T-helper 2 cell treated with Interferon-gamma antibody and Interleukin-4, amounts not matched to agents 5 μg/mL and 100 μg/mL, for 36 hours (primary cell): ENCODE data around the gene IFI30.
"Not testable (repeated sequence)": the region's sequence is repeated elsewhere in the genome, so short reads cannot be mapped to it uniquely, and the experiment has no call there.

Experiments
- DNase-seq: peaks from one replicate; pipeline ENCODE4 v3.0.0; 2021; ENCODE audit warnings: low spot score
- H3K27ac Mint-ChIP-seq: one replicate; pipeline ENCODE4 v1.8.0; 2021; ENCODE audit warnings: mild to moderate bottlenecking, mixed read lengths
- H3K27me3 Mint-ChIP-seq: one replicate; pipeline ENCODE4 v1.8.0; 2021; ENCODE audit warnings: low read depth, mixed read lengths
- H3K36me3 Mint-ChIP-seq: one replicate; pipeline ENCODE4 v1.8.0; 2021; ENCODE audit warnings: low read depth, mixed read lengths
- H3K4me1 Mint-ChIP-seq: one replicate; pipeline ENCODE4 v1.8.0; 2021; ENCODE audit warnings: low read depth, mixed read lengths
- H3K4me3 Mint-ChIP-seq: one replicate; pipeline ENCODE4 v1.8.0; 2022; ENCODE audit warnings: mild to moderate bottlenecking, moderate library complexity, mixed read lengths
- H3K9me3 Mint-ChIP-seq: one replicate; pipeline ENCODE4 v1.8.0; 2021; ENCODE audit warnings: mixed read lengths

The IFI30 gene

DNA sequence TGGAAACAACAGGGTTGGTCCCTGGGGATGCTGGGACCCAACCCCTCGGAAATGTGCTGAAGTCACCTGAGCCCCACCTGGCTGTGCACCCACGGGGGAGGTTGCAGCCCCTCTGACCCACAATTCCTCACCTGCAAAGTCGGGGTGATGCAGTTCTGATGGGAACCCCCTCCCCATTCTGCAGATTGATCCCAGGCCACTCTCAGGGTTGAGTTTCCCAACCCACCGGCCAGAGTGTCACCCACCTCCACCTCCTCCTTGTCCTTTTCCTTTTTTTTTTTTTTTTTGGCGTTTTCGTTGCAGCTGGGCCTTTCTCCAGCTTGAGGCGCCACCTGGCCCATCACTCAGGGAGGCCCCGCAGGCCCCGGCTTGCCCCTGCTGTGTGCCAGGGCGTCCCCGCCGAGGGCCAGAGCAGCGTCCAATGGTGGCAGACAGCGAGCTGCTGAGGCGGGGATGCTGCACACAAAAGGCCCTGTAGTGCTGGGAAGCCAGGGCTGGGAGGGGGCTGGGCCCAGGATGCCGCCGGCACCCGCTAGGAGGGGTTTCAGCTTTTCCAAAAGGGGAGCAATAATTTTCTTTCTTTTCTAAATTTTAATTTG, 16.0 kb upstream of the IFI30 start:
- H3K27ac Mint-ChIP-seq = no peak overlapping the region
- H3K4me1 Mint-ChIP-seq = peaks cover 8% of the 10 kb centered on the region
- H3K9me3 Mint-ChIP-seq = no peaks in the 10 kb centered on the region
- peaks cover 1% of the 10 kb centered on the region for H3K36me3 Mint-ChIP-seq
- no peaks in the 10 kb centered on the region for H3K27me3 Mint-ChIP-seq
- no peak overlapping the region for H3K4me3 Mint-ChIP-seq
- DNase-seq = no peak

DNA sequence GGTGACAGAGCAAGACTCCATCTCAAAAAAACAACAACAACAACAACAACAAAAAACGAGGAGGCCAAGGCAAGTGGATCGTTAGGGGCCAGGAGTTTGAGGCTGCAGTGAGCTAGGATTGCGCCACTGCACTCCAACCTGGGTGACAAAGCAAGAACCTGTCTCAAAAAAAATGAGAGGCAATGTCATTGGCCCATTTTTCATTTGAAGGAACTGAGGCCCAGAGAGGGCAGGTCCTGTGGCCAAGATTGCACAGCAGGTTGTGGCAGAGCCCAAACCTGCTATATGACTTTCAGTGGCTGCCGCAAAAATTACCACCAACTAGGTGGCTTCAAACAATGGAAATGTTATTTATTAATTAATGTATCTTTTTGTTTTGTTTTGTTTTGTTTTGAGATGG, 15.1 kb upstream of the IFI30 start:
- Mint-ChIP-seq H3K4me1 (peaks cover 8% of the 10 kb centered on the region), H3K4me3 (no peak overlapping the region), H3K27me3 (no peaks in the 10 kb centered on the region), H3K36me3 (peaks cover 4% of the 10 kb centered on the region), H3K27ac (no peak overlapping the region), H3K9me3 (no peaks in the 10 kb centered on the region)
- no peak for DNase-seq

DNA sequence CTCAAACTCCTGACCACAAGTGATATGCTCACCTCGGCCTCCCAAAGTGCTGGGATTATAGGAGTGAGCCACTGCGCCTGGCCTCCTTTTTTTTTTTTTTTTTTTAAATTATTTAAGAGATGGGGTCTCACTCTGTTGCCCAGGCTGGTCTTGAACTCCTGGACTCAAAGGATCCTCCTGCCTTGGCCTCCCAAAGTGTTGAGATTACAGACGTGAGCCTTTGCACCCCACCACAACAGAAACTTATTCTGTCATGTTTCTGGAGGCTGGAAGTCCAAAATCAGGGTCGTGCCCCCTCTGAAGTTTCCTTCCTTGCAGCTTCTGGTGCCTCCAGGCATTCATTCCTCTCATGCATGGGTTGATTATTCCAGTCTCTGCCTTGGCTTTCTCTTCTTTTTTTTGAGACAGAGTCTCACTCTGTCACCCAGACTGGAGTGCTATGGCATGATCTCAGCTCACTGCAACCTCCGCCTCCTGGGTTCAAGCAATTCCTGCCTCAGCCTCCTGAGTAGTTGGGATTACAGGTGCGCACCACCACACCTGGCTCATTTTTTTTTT, 14.5 kb upstream of the IFI30 start:
- H3K36me3 Mint-ChIP-seq, H3K4me1 Mint-ChIP-seq, H3K4me3 Mint-ChIP-seq, H3K9me3 Mint-ChIP-seq, DNase-seq, H3K27me3 Mint-ChIP-seq, H3K27ac Mint-ChIP-seq: not testable (repeated sequence)

DNA sequence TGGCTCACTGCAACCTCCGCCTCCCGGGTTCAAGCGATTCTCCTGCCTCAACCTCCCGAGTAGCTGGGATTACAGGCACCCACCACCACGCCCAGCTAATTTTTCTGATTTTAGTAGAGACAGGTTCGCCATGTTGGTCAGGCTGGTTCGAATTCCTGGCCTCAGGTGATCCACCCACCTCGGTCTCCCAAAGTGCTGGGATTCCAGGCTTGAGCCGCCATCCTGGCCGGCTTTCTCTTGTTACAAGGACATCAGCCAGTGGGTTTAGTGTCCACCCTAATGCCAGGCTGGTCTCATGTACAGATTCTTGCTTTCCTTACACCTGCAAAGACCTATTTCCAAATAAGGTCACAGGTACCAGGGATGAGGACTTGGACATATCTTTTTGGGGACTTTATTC, 13.8 kb upstream of the IFI30 start:
- peaks cover 1% of the 10 kb centered on the region for H3K4me1 Mint-ChIP-seq
- no peaks in the 10 kb centered on the region for H3K9me3 Mint-ChIP-seq
- H3K27ac Mint-ChIP-seq = no peak overlapping the region
- no peak overlapping the region for H3K4me3 Mint-ChIP-seq
- H3K27me3 Mint-ChIP-seq = no peaks in the 10 kb centered on the region
- H3K36me3 Mint-ChIP-seq = peaks cover 6% of the 10 kb centered on the region
- DNase-seq = no peak

DNA sequence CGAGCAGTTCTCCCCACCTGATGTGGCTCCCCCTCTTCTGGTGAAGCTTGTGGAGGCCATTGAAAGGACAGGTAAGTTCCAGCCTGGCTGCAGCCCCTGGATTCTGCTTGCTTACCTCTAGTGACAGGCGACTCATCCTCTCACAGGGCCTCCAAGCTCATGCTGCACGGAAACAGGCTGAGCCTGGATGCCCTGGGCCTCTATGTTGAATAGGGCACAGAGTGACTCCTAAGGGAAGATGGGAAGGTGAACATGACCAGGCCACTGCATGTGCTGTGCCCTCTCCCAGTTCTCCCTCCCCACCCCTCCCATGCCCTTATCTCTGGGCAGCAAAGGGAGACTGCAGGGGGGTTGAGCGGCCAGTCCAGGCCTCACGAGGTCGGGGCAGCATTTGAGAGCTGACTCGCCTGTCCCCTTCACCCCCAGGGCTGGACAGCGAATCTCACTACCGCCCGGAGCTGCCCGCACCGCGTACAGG, 13.1 kb upstream of the IFI30 start:
- Mint-ChIP-seq H3K9me3 (no peaks in the 10 kb centered on the region), H3K4me1 (peaks cover 1% of the 10 kb centered on the region), H3K27ac (peak overlapping the region; percentile 76), H3K36me3 (peaks cover 7% of the 10 kb centered on the region), H3K4me3 (peak overlapping the region; percentile 64), H3K27me3 (no peaks in the 10 kb centered on the region)
- DNase-seq = no peak

DNA sequence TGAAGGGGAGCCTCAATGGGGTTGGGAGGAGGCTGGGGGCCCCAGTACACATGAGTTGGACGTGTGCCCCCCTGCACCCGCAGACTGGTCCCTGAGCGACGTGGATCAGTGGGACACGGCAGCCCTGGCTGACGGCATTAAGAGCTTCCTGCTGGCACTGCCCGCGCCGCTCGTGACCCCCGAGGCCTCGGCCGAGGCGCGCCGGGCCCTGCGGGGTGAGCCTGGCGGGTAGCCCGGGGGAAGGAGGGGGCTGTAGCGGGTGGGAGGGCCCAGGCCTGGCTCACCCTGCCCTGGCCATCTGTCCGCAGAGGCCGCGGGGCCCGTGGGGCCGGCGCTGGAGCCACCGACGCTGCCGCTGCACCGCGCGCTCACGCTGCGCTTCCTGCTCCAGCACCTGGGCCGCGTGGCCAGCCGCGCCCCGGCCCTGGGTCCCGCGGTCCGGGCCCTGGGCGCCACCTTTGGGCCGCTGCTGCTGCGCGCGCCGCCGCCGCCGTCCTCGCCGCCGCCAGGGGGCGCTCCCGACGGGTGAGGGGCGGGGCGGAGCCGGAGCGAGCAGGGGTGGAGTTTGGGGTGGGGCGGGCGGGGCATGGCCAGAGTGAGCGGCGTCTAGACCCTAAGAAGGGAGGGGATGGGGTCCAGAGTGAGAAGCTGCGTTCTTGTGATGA, 12.5 kb upstream of the IFI30 start:
- peak overlapping the region; percentile 64 for H3K4me3 Mint-ChIP-seq
- peak; percentile 80 for DNase-seq
- H3K36me3 Mint-ChIP-seq = peaks cover 13% of the 10 kb centered on the region
- no peaks in the 10 kb centered on the region for H3K27me3 Mint-ChIP-seq
- peaks cover 1% of the 10 kb centered on the region for H3K4me1 Mint-ChIP-seq
- no peaks in the 10 kb centered on the region for H3K9me3 Mint-ChIP-seq
- no peak overlapping the region for H3K27ac Mint-ChIP-seq

DNA sequence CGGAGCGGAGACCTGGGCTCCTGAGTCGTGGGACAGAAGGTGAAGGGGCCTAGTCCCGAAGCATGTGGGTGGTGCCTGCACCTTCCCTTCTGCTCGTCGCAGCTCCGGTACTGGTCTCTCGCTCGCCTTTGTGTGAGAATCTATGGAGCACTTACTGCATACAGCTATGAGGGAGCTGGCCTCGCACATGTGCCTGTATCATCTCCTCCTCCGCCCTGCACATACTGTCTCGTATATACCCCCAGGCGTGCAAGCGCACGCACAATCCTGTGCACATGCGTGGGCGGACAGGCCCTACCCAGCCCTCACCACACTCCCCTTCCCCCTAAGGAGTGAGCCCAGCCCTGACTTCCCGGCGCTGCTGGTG, 12.0 kb upstream of the IFI30 start:
- H3K27me3 Mint-ChIP-seq = no peaks in the 10 kb centered on the region
- H3K9me3 Mint-ChIP-seq = no peaks in the 10 kb centered on the region
- DNase-seq = no peak
- peaks cover 12% of the 10 kb centered on the region for H3K36me3 Mint-ChIP-seq
- H3K27ac Mint-ChIP-seq = peak overlapping the region; percentile 52
- H3K4me3 Mint-ChIP-seq = peak overlapping the region; percentile 26
- H3K4me1 Mint-ChIP-seq = no peaks in the 10 kb centered on the region

DNA sequence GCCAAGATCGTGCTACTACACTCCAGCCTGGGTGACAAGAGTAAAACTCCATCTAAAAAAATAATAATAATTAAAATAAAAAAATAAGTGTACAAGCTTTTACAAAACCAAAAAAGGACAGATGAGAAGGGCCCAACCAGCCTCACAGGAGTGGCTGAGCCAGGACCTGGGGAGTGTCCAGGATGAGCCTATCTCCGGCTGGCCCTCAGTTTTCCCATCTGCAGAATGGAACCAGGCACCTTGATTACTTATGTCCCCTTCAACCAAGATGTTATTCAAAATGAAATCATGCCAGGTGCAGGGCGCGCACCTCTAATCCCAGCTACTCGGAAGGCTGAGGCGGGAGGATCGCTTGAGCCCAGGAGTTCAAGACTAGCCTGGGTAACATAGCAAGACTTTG, 9.5 kb upstream of the IFI30 start:
- DNase-seq = no peak
- H3K4me3 Mint-ChIP-seq = no peak overlapping the region
- no peak overlapping the region for H3K27ac Mint-ChIP-seq
- H3K9me3 Mint-ChIP-seq = no peaks in the 10 kb centered on the region
- no peaks in the 10 kb centered on the region for H3K4me1 Mint-ChIP-seq
- peaks cover 14% of the 10 kb centered on the region for H3K36me3 Mint-ChIP-seq
- no peaks in the 10 kb centered on the region for H3K27me3 Mint-ChIP-seq

DNA sequence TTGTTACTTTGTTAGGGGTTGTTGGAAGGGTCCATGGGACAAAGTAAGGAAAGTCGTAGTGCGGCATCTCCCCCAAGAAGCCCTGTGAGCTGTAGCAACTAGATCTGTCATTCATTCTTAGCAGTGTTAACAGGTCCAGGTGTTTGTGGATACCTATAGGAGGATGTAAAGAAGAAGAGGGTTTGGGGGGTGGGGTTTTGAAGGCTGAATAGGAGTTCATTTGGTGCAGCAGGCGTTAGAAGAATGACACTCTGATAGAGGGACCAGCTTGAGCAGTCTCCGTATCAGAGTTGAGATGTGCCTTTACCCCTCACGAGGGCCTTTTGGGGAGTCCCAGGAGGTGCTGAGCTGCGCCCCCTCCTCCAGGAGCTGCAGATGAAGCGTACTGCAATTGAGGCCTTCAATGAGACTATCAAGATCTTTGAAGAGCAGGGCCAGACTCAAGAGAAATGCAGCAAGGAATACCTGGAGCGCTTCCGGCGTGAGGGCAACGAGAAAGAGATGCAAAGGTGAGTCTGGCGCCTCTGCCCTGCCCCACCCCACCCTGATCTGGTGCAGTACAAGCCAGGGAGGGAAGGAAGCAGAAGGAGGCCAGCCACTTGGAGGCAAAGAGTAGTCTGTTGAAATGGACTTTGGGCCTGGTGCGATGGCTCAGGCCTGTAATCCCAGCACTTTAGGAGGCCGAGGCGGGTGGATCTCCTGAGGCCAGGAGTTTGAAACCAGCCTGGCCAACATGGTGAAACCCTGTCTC, 7.6 kb upstream of the IFI30 start:
- Mint-ChIP-seq H3K4me1 (no peaks in the 10 kb centered on the region), H3K4me3 (no peak overlapping the region), H3K27me3 (no peaks in the 10 kb centered on the region), H3K9me3 (no peaks in the 10 kb centered on the region), H3K36me3 (peaks cover 18% of the 10 kb centered on the region), H3K27ac (no peak overlapping the region)
- DNase-seq = no peak

DNA sequence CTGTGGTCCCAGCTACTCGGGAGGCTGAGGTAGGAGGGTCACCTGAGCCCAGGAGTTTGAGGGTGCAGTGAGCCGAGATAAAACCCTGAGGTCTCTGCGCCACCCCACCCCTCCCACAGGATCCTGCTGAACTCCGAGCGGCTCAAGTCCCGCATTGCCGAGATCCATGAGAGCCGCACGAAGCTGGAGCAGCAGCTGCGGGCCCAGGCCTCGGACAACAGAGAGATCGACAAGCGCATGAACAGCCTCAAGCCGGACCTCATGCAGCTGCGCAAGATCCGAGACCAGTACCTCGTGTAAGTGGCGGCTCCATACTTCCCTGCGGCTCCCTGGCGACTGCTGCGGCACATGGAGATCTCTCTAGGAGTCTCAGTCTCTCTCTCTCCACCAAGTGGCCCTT, 6.6 kb upstream of the IFI30 start:
- Mint-ChIP-seq H3K36me3 (peaks cover 18% of the 10 kb centered on the region), H3K4me1 (no peaks in the 10 kb centered on the region), H3K9me3 (no peaks in the 10 kb centered on the region), H3K27ac (no peak overlapping the region), H3K27me3 (no peaks in the 10 kb centered on the region), H3K4me3 (no peak overlapping the region)
- no peak for DNase-seq

DNA sequence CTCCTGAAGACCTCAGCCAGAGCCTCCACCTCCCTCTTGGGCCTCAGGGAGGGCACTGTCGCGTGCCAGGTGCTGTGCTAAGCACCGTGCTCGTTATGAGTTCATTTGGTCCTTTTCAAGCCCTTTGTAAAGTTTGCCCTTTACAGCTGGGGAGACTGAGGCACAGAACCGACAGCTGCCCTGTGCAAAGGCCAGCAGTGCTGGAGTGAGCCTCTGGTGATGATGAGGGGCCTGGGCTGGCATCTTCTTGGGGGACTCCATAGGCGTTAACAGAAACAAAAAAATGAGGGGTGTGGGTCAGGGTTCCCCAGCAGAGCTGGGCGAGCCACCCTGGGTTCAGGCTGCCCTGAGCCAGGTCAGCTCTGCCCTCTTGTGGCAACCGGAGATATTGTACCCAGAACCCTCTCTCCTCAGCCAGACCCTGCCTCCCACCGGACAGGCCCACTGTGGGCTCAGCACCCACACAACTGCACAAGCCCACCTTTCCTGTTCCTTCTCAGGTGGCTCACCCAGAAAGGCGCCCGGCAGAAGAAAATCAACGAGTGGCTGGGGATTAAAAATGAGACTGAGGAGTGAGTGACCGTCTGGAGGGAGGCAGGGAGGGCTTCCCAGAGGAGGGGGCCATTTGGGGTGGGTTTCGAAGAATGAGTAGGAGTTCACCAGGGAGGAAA, 5.5 kb upstream of the IFI30 start:
- no peak overlapping the region for H3K4me3 Mint-ChIP-seq
- peak; percentile 45 for DNase-seq
- H3K9me3 Mint-ChIP-seq = no peaks in the 10 kb centered on the region
- peaks cover 18% of the 10 kb centered on the region for H3K36me3 Mint-ChIP-seq
- H3K27ac Mint-ChIP-seq = no peak overlapping the region
- H3K4me1 Mint-ChIP-seq = peaks cover 3% of the 10 kb centered on the region
- no peaks in the 10 kb centered on the region for H3K27me3 Mint-ChIP-seq

DNA sequence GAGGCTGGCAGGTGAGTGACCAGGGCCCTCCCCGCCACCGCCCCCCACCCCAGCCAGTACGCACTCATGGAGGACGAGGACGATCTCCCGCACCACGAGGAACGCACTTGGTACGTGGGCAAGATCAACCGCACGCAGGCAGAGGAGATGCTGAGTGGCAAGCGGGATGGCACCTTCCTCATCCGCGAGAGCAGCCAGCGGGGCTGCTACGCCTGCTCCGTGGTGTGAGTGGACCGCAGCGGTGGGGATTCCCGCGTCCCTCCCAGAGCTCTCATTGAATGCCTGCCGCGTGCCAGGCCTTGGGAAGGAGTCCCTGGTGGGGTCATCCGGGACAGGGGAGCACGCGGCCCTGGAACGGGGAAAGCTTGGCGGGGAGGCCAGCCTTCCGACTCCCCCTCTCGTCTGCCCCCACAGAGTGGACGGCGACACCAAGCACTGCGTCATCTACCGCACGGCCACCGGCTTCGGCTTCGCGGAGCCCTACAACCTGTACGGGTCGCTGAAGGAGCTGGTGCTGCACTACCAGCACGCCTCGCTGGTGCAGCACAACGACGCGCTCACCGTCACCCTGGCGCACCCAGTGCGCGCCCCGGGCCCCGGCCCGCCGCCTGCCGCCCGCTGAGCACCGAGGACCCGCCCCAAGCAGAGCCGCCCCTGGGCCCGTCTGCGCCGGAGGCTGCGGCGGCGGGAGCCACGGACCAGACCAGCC, 4.8 kb upstream of the IFI30 start:
- peaks cover 5% of the 10 kb centered on the region for H3K4me1 Mint-ChIP-seq
- DNase-seq = no peak
- H3K9me3 Mint-ChIP-seq = no peaks in the 10 kb centered on the region
- H3K27me3 Mint-ChIP-seq = no peaks in the 10 kb centered on the region
- H3K36me3 Mint-ChIP-seq = peaks cover 13% of the 10 kb centered on the region
- H3K27ac Mint-ChIP-seq = no peak overlapping the region
- no peak overlapping the region for H3K4me3 Mint-ChIP-seq

DNA sequence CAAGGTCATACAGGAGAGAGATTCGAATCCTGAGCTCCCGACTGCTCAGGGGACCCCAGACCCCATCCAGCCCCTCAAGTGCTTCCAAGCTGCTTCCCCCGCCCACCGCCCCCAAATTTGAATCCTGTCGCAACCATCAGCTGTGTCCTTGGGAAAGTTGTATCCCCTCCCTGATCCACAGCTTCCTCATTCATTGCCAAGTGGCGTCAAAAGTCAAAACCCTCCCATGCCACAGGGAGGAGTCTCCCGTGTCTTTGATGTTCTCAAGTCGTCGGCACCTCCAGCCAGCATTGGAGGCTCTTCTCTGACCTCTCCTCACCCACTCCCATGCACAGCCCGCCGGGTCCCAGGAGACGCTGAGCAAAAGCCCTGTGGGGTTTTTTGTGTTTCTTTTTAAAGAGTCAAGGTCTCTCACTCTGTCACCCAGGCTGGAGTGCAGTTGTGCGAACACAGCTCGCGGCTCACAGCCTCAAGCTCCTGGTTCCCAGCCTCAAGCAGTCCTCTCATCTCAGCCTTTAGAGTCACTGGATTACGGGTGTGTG, 2.8 kb upstream of the IFI30 start:
- Mint-ChIP-seq H3K27me3 (no peaks in the 10 kb centered on the region), H3K36me3 (peaks cover 12% of the 10 kb centered on the region), H3K9me3 (no peaks in the 10 kb centered on the region), H3K27ac (peak overlapping the region; percentile 4), H3K4me1 (peaks cover 15% of the 10 kb centered on the region), H3K4me3 (no peak overlapping the region)
- DNase-seq = no peak
